GM12878 (cell line): ENCODE results near the gene MIGA2. TPM values are rescaled to one million over a fixed set of nuclear protein-coding genes. Genes with fewer than 3 reads are reported as not detected.

Experiments
- ATAC-seq: fragments of 200-7000 bp; cut with Tn5 transposase; 3 replicates; pipeline ENCODE4 v1.9.1; 2020; ENCODE audit warnings: mild to moderate bottlenecking, moderate library complexity
- BruUV-seq: library from RNA; stranded (reverse); fragments of 400-500 nt; replicated peaks from 2 replicates; lab custom pipeline; 2021; lab: Mats Ljungman, UMichigan
- CTCF ChIA-PET: fragments of 300-600 bp; sonication (Branson Sonifier 250); formaldehyde crosslinking; extraction: SDS; loops from one replicate; lab custom pipeline; 2021; ENCODE audit warnings: inconsistent platforms; lab: Yijun Ruan, JAX
- POLR2A ChIA-PET: fragments of 350-600 bp; formaldehyde crosslinking; extraction: SDS; loops from one replicate; lab custom pipeline; 2021; ENCODE audit warnings: inconsistent platforms; lab: Charles Lee
- RAD21 ChIA-PET: fragments of 300-600 bp; sonication (Branson Sonifier 250); formaldehyde crosslinking; loops from one replicate; lab custom pipeline; 2023; ENCODE audit warnings: antibody characterized with exemption; ENCODE audit not compliant: unreplicated experiment; lab: Charles Lee
- SMC1A ChIA-PET: fragments of 300-600 bp; sonication (Branson Sonifier 250); formaldehyde crosslinking; loops from one replicate; lab custom pipeline; 2023; ENCODE audit not compliant: unreplicated experiment, uncharacterized antibody; lab: Charles Lee
- DNase-seq: peaks from one replicate; pipeline ENCODE4 v3.0.0-alpha.2; 2011; ENCODE audit warnings: low read depth, low spot score
- FAIRE-seq: peaks from 3 replicates; lab custom pipeline; 2011; peaks lifted over from hg19 to GRCh38; lab: Jason Lieb, UNC
- H2AFZ ChIP-seq: 2 replicates; pipeline ENCODE4 v1.6.0; 2011; ENCODE audit warnings: low read depth, low read length, control low read depth; ENCODE audit not compliant: control insufficient read depth
- H3K27ac ChIP-seq: 2 replicates; pipeline ENCODE4 v1.5.1; 2011; ENCODE audit warnings: control low read depth; ENCODE audit not compliant: control insufficient read depth, insufficient read depth
- H3K27me3 ChIP-seq, 2 experiments: replicated peaks in 1 of 2; 2 replicates each; pipeline versions ENCODE4 v1.6.0 to v1.6.1; 2011; ENCODE audit warnings: low read length in 1 of 2; ENCODE audit not compliant: control insufficient read depth in 2 of 2, insufficient read depth in 2 of 2
- H3K36me3 ChIP-seq, 2 experiments: 2 replicates each; pipeline ENCODE4 v1.5.1; 2011; ENCODE audit warnings: low read length in 1 of 2; ENCODE audit not compliant: control insufficient read depth in 2 of 2, insufficient read depth in 2 of 2
- H3K4me1 ChIP-seq: 2 replicates; pipeline ENCODE4 v1.6.1; 2011; ENCODE audit warnings: mild to moderate bottlenecking, low read length, moderate library complexity, mixed read lengths; ENCODE audit not compliant: control insufficient read depth, insufficient read depth
- H3K4me2 ChIP-seq: 2 replicates; pipeline ENCODE4 v1.6.0; 2011; ENCODE audit warnings: control low read depth; ENCODE audit not compliant: control insufficient read depth, insufficient read depth
- H3K4me3 ChIP-seq: fragments of 200-600 bp; sonication (generic); 2 replicates; pipeline ENCODE4 v1.5.1; 2016
- H3K79me2 ChIP-seq: 2 replicates; pipeline ENCODE4 v1.6.0; 2011; ENCODE audit warnings: low read length; ENCODE audit not compliant: control insufficient read depth, insufficient read depth
- H3K9ac ChIP-seq: 2 replicates; pipeline ENCODE4 v1.8.0; 2011; ENCODE audit warnings: low read length, control low read depth, mixed read lengths; ENCODE audit not compliant: control insufficient read depth, insufficient read depth
- H3K9me3 ChIP-seq: replicated peaks from 3 replicates; pipeline ENCODE4 v1.5.1; 2011; ENCODE audit warnings: mild to moderate bottlenecking, low read length; ENCODE audit not compliant: control insufficient read depth, insufficient read depth
- H4K20me1 ChIP-seq: 2 replicates; pipeline ENCODE4 v1.6.0; 2011; ENCODE audit not compliant: control insufficient read depth, insufficient read depth
- ATF2 ChIP-seq: IDR thresholded peaks from 2 replicates; pipeline ENCODE4 v1.6.1; 2012; ENCODE audit warnings: low read length, inconsistent platforms
- ATF7 ChIP-seq: fragments of 450-650 bp; IDR thresholded peaks from 2 replicates; pipeline ENCODE4 v1.6.1; 2016; ENCODE audit warnings: low read depth, mild to moderate bottlenecking
- CTCF ChIP-seq, 3 experiments: IDR thresholded peaks in 2 of 3; conservative IDR thresholded peaks in 1 of 3; 2 replicates each; pipeline ENCODE4 v1.5.1; 2011; ENCODE audit warnings: low read depth in 3 of 3, low read length in 3 of 3, mild to moderate bottlenecking in 3 of 3, control low read depth in 2 of 3, moderate library complexity in 2 of 3, inconsistent platforms in 1 of 3, mixed read lengths in 1 of 3; ENCODE audit not compliant: control insufficient read depth in 2 of 3, insufficient read depth in 1 of 3; ENCODE audit errors: extremely low read depth in 1 of 3
- E2F4 ChIP-seq: IDR thresholded peaks from 2 replicates; pipeline ENCODE4 v1.6.1; 2012; ENCODE audit warnings: low read depth, low read length, improper control_type of control experiment
- HDAC2 ChIP-seq: fragments of 200-600 bp; sonication (generic); IDR thresholded peaks from 2 replicates; pipeline ENCODE4 v1.6.1; 2017
- IKZF1 ChIP-seq: fragments of 450-650 bp; conservative IDR thresholded peaks from 2 replicates; pipeline ENCODE4 v1.6.1; 2017; ENCODE audit warnings: antibody characterized with exemption, mild to moderate bottlenecking
- KAT2A ChIP-seq: conservative IDR thresholded peaks from 2 replicates; pipeline ENCODE4 v1.6.1; 2011; ENCODE audit warnings: low read depth, low read length; ENCODE audit not compliant: control insufficient read depth
- MEF2A ChIP-seq: IDR thresholded peaks from 2 replicates; pipeline ENCODE4 v1.6.1; 2011; ENCODE audit warnings: low read depth, mild to moderate bottlenecking, low read length, moderate library complexity; ENCODE audit not compliant: insufficient read depth
- NKRF ChIP-seq: fragments of 450-650 bp; conservative IDR thresholded peaks from 2 replicates; pipeline ENCODE4 v1.6.1; 2017; ENCODE audit warnings: mild to moderate bottlenecking, moderate library complexity
- PML ChIP-seq: IDR thresholded peaks from 2 replicates; pipeline ENCODE4 v1.6.1; 2012; ENCODE audit warnings: low read length, inconsistent platforms
- RELB ChIP-seq: fragments of 450-650 bp; IDR thresholded peaks from 2 replicates; pipeline ENCODE4 v1.6.1; 2017; ENCODE audit warnings: low read depth, mild to moderate bottlenecking, moderate library complexity
- SP1 ChIP-seq: IDR thresholded peaks from one replicate; pipeline ENCODE4 v1.6.1; 2011; ENCODE audit warnings: low read depth, low read length
- TCF7 ChIP-seq: IDR thresholded peaks from 2 replicates; pipeline ENCODE4 v1.6.1; 2014; ENCODE audit warnings: antibody characterized with exemption, borderline replicate concordance
- WGBS: methylation state at CpG from one replicate; pipeline ENCODE4 v1.1.6; 2016; ENCODE audit warnings: low lambda C conversion rate; ENCODE audit not compliant: insufficient replicate concordance, insufficient coverage; ENCODE audit errors: missing lambda C conversion rate; 5-methylcytosine and 5-hydroxymethylcytosine counted together
- in situ Hi-C: fragments of 300-500 bp; cut with MboI; formaldehyde crosslinking; loops from 9 replicates; pipeline ENCODE4 v1.14.3; 2018; ENCODE audit warnings: mixed read lengths
- intact Hi-C: fragments of 100-400 bp; cut with micrococcal nuclease; formaldehyde crosslinking; loops from one replicate; pipeline ENCODE4 v1.14.2; 2022; ENCODE audit not compliant: unreplicated experiment
- polyA plus RNA-seq, 11 experiments: library from polyadenylated mRNA; depleted of rRNA in 4 of 11; unstranded in 6 of 11; stranded (reverse) in 5 of 11; fragments of >200 nt; fragmentation: Nextera tagmentation in 4 of 11; fragmentation: Illumina TruSeq in 1 of 11; extraction: Ambion mirVana in 4 of 11; extraction: Trizol in 1 of 11; gene quantifications; 1 replicate in 1 of 11; 2 replicates in 10 of 11; pipeline versions ENCODE4 v1.2.1 to v1.2.3, GENCODE V29; 2011 to 2016; ENCODE audit warnings: inconsistent platforms in 2 of 11, missing spikeins in 2 of 11, low read depth in 1 of 11
- total RNA-seq, 4 experiments: library from RNA; depleted of rRNA in 3 of 4; stranded (reverse); fragments of >200 nt in 3 of 4; fragmentation: Illumina TruSeq in 1 of 4; extraction: Trizol in 1 of 4; gene quantifications; 2 replicates each; pipeline versions ENCODE4 v1.2.1 to v1.2.3, GENCODE V29; 2013 to 2021

MIGA2 gene
- total and polyA plus RNA-seq, 10 of the 15 experiments (the other 5 are each of a cell fraction or from before 2014, with no cell fraction given) = 0.14 to 31.0 (median 12.7) TPM

- H3K9ac ChIP-seq = no peak overlapping the region
- H3K4me2 ChIP-seq = no peak overlapping the region
- ChIA-PET CTCF (no interaction called here), SMC1A (no interaction called here), RAD21 (no interaction called here), POLR2A (no interaction called here)
- H3K27ac ChIP-seq = no peak overlapping the region
- WGBS = 97% methylated on average over 15 of the region's 15 CpGs
- no TSS peak for BruUV-seq
- no peak for DNase-seq
- no peak for FAIRE-seq
- H3K36me3 ChIP-seq = peaks cover 5 to 23% of the 10 kb centered on the region in 2 experiments
- H3K27me3 ChIP-seq = no peaks in the 10 kb centered on the region
- H3K9me3 ChIP-seq = no peaks in the 10 kb centered on the region
- H3K4me3 ChIP-seq = no peak overlapping the region
- H2AFZ ChIP-seq = no peak overlapping the region
- H3K79me2 ChIP-seq = no peaks in the 10 kb centered on the region; the same call in 1 of the 2 replicates
- ATAC-seq = no peak
- TF ChIP-seq PML = no peak
- TF ChIP-seq CTCF (IDR thresholded peaks at IDR 0.05 in 2 of 3, conservative IDR thresholded peaks at IDR 0.05 in 1 of 3; ENCODE audit: control insufficient read depth in 2 of 3, extremely low read depth in 1 of 3, insufficient read depth in 1 of 3, low read depth in 3 of 3, low read length in 3 of 3) = no peak
- TF ChIP-seq SP1 = no peak
- TF ChIP-seq KAT2A = no peak
- TF ChIP-seq ATF7 = no peak
- TF ChIP-seq NKRF = no peak
- no peak for TF ChIP-seq MEF2A
- no peak for TF ChIP-seq HDAC2
- no peak for TF ChIP-seq RELB
- TF ChIP-seq ATF2 = no peak
- TF ChIP-seq E2F4 = no peak
- TF ChIP-seq IKZF1 = no peak
- no peak for TF ChIP-seq TCF7
- intact Hi-C loops = no loop called here
- in situ Hi-C loops = no loop called here
- H3K4me1 ChIP-seq = no peaks in the 10 kb centered on the region
- H4K20me1 ChIP-seq = no peaks in the 10 kb centered on the region
Observed at GRCh38 chr9:129089246-129089645, 52.8 kb downstream of the MIGA2 start.
